ENCODE results near the gene HFE.

The HFE gene

DNA sequence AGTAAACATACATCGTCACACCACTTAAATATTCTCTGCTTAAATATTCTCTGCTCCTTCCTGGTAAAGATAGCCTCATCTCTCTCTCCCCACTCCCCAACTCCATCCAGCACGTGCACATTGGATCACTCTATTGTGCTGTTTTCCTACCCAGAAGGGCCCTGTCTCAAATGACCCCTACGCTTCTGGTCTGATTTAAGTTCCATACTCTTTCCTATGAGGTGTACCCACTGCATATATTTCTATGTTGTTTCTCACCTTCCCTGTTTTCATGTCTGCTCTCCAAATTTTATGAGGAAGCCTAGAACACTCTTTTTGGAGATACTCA lies 53.7 kb downstream of the HFE start:
- DNase-seq = no peak

DNA sequence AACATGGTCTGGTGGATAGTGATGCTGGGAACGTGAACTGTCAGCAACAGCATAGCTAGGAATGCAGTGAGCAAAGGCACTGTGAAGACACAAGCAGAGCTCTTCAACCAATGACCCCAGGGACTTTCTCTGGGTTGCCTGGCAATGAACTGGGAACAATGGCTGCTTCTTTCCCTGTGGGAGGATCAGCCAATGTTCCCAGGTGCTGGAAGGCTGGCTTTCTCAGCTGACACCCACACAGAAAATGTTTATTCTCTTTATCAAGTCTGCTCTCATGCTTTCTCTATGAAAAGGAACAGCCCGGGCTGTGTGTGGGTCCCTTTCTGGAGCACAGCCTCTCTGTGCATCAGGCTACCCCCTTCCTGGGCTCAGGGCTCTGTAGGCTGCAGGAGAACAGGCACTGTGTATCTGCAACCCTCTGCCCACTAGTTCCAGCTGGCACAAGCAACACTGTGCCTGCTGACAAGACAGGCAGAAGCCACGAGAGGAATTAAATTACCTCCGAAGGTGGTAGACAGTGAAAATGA lies 54.2 kb downstream of the HFE start:
- no peak for DNase-seq

DNA sequence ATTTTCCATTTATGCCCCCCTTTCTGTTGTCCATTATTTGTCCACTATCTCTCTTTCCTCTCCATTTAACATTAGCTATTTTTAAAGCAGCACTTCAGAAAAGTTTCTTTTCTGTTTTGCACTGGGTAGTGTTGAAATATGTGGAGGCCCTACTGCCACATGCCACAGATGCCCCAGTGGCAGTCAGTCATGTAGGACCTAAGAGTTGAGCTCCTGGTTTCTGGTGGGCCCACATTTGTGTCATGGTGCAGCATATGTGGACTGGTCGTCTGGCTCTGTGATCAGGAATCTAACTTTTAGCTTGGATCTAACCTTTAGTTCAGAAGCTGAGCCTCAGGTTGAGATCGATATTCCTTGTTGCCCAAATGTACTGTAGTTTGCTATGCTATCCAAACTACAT lies 54.8 kb downstream of the HFE start:
- DNase-seq = no peak
